ENCODE results near the gene PCDHAC2.

The PCDHAC2 gene

GRCh38 chr5:140966293-140967225 is at the start of gene PCDHAC2:
TSS of gene PCDHAC2 (plus strand) at chr5:140966476. CDS start at chr5:140966767, 291 bp downstream.
- peak; percentile 58 for DNase-seq (ENCODE audit: low spot score)

- no peak for DNase-seq (ENCODE audit: low spot score)
These were observed 42.7 kb upstream of the PCDHAC2 start for GRCh38 chr5:140923601-140924000.

GRCh38 chr5:140925806-140926442 is 40.4 kb upstream of the PCDHAC2 start, which contains the start of gene PCDHAC1:
TSS of gene PCDHAC1 (plus strand) at chr5:140926299. CDS start at chr5:140926893, 594 bp downstream.
- DNase-seq (ENCODE audit: low spot score) = no peak

GRCh38 chr5:140926443-140927227 is 39.6 kb upstream of the PCDHAC2 start:
- peak; percentile 61 for DNase-seq (ENCODE audit: low spot score)

GRCh38 chr5:140927228-140927573 is 39.1 kb upstream of the PCDHAC2 start:
- DNase-seq (ENCODE audit: low spot score) = no peak

- DNase-seq (ENCODE audit: low spot score) = no peak
These were observed 31.2 kb upstream of the PCDHAC2 start for GRCh38 chr5:140934964-140935606.

GRCh38 chr5:140946578-140946977 is 19.7 kb upstream of the PCDHAC2 start:
- DNase-seq (ENCODE audit: low spot score) = no peak

- DNase-seq (ENCODE audit: low spot score) = no peak
These were observed 14.6 kb upstream of the PCDHAC2 start for GRCh38 chr5:140951636-140952035.

GRCh38 chr5:140953234-140953633 is 13.0 kb upstream of the PCDHAC2 start:
- DNase-seq (ENCODE audit: low spot score) = no peak

- no peak for DNase-seq (ENCODE audit: low spot score)
These were observed 4.1 kb upstream of the PCDHAC2 start for GRCh38 chr5:140962190-140962589.

- no peak for DNase-seq (ENCODE audit: low spot score)
These were observed 1.9 kb upstream of the PCDHAC2 start for GRCh38 chr5:140964356-140964755.

GRCh38 chr5:140965905-140966292 is 377 bp upstream of the PCDHAC2 start:
- peak; percentile 52 for DNase-seq (ENCODE audit: low spot score)

- no peak for DNase-seq (ENCODE audit: low spot score)
These were observed 1.1 kb downstream of the PCDHAC2 start for GRCh38 chr5:140967226-140967893.

- no peak for DNase-seq (ENCODE audit: low spot score)
These were observed 3.6 kb downstream of the PCDHAC2 start for GRCh38 chr5:140969880-140970279.

GRCh38 chr5:140973550-140973949 is 7.3 kb downstream of the PCDHAC2 start:
- DNase-seq (ENCODE audit: low spot score) = no peak

GRCh38 chr5:140977003-140977402 is 10.7 kb downstream of the PCDHAC2 start:
- no peak for DNase-seq (ENCODE audit: low spot score)

- DNase-seq (ENCODE audit: low spot score) = no peak
These were observed 12.0 kb downstream of the PCDHAC2 start for GRCh38 chr5:140978260-140978659.

GRCh38 chr5:140978983-140979382 is 12.7 kb downstream of the PCDHAC2 start:
- no peak for DNase-seq (ENCODE audit: low spot score)

GRCh38 chr5:140982083-140982716 is 15.9 kb downstream of the PCDHAC2 start:
- DNase-seq (ENCODE audit: low spot score) = no peak

GRCh38 chr5:140986117-140986521 is 19.8 kb downstream of the PCDHAC2 start:
- DNase-seq (ENCODE audit: low spot score) = no peak

GRCh38 chr5:140988100-140988499 is 21.8 kb downstream of the PCDHAC2 start:
- no peak for DNase-seq (ENCODE audit: low spot score)

Data from pons (tissue), 1 donor.